Measurements from ENCODE around the gene ZNF350.

- no peak for TF ChIP-seq POLR2A (IDR thresholded peaks at IDR 0.05; ENCODE audit: insufficient read depth in 1 of 2, low read depth in 2 of 2, low read length in 2 of 2)
- TF ChIP-seq CREB1 (IDR thresholded peaks at IDR 0.05) = no peak
- no peak for TF ChIP-seq CREB1 (CRISPR knock-in tag; IDR thresholded peaks at IDR 0.05)
- TF ChIP-seq ZSCAN29 (CRISPR knock-in tag; conservative IDR thresholded peaks at IDR 0.05) = no peak
- TF ChIP-seq NR3C1 (CRISPR knock-in tag; IDR thresholded peaks at IDR 0.05) = no peak
- no peak for TF ChIP-seq RBAK (CRISPR knock-in tag; IDR thresholded peaks at IDR 0.05)
- TF ChIP-seq ADNP (CRISPR knock-in tag; IDR thresholded peaks at IDR 0.05) = no peak
- no peak for TF ChIP-seq ZNF274 (CRISPR knock-in tag; IDR thresholded peaks at IDR 0.05)
- TF ChIP-seq EP300 (IDR thresholded peaks at IDR 0.05; ENCODE audit: low read depth in 2 of 2, low read length in 2 of 2) = no peak
- TF ChIP-seq EP300 (CRISPR knock-in tag; IDR thresholded peaks at IDR 0.05; ENCODE audit: borderline replicate concordance) = no peak
- TF ChIP-seq ZFP36 (IDR thresholded peaks at IDR 0.05; ENCODE audit: borderline replicate concordance, low read depth, low read length, partially characterized antibody) = no peak
- TF ChIP-seq IRF2 (CRISPR knock-in tag; IDR thresholded peaks at IDR 0.05) = no peak
- TF ChIP-seq, protein P1, sequence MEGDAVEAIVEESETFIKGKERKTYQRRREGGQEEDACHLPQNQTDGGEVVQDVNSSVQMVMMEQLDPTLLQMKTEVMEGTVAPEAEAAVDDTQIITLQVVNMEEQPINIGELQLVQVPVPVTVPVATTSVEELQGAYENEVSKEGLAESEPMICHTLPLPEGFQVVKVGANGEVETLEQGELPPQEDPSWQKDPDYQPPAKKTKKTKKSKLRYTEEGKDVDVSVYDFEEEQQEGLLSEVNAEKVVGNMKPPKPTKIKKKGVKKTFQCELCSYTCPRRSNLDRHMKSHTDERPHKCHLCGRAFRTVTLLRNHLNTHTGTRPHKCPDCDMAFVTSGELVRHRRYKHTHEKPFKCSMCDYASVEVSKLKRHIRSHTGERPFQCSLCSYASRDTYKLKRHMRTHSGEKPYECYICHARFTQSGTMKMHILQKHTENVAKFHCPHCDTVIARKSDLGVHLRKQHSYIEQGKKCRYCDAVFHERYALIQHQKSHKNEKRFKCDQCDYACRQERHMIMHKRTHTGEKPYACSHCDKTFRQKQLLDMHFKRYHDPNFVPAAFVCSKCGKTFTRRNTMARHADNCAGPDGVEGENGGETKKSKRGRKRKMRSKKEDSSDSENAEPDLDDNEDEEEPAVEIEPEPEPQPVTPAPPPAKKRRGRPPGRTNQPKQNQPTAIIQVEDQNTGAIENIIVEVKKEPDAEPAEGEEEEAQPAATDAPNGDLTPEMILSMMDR (CRISPR knock-in tag; IDR thresholded peaks at IDR 0.05) = no peak
These were observed 26.8 kb downstream of the ZNF350 start for GRCh38 chr19:51959791-51960190.

All from HepG2 (cell line).